ENCODE results near the gene MS4A4A.

MS4A4A gene

GRCh38 chr11:60303661-60304060 lies 23.2 kb downstream of the MS4A4A start:
- no peak for DNase-seq

GRCh38 chr11:60305906-60306619 lies 25.6 kb downstream of the MS4A4A start:
- DNase-seq, result no peak

GRCh38 chr11:60307507-60308195 lies 27.2 kb downstream of the MS4A4A start:
- DNase-seq, result no peak

- DNase-seq, result no peak
These were observed 30.0 kb downstream of the MS4A4A start for GRCh38 chr11:60310407-60310998.

GRCh38 chr11:60314635-60315321 lies 34.3 kb downstream of the MS4A4A start:
- DNase-seq, result no peak

GRCh38 chr11:60315871-60316270 lies 35.4 kb downstream of the MS4A4A start:
- DNase-seq, result no peak

- no peak for DNase-seq
These were observed 35.9 kb downstream of the MS4A4A start for GRCh38 chr11:60316317-60316716.

GRCh38 chr11:60318726-60319125 lies 38.3 kb downstream of the MS4A4A start:
- DNase-seq, result no peak

- no peak for DNase-seq
These were observed 40.6 kb downstream of the MS4A4A start for GRCh38 chr11:60321051-60321450.

- DNase-seq, result no peak
These were observed 46.5 kb downstream of the MS4A4A start, which contains the start of gene MS4A6E for GRCh38 chr11:60326955-60327354. TSS of gene MS4A6E (plus strand) at chr11:60327255. CDS start at chr11:60334896, 7,641 bp downstream.

GRCh38 chr11:60328460-60328859 lies 48.0 kb downstream of the MS4A4A start:
- no peak for DNase-seq

GRCh38 chr11:60332846-60333245 lies 52.4 kb downstream of the MS4A4A start:
- no peak for DNase-seq

GRCh38 chr11:60334005-60334620 lies 53.6 kb downstream of the MS4A4A start:
- no peak for DNase-seq

- DNase-seq, result no peak
These were observed 56.4 kb downstream of the MS4A4A start for GRCh38 chr11:60336767-60337391.

- no peak for DNase-seq
These were observed 57.6 kb downstream of the MS4A4A start for GRCh38 chr11:60338053-60338452.

GRCh38 chr11:60339356-60339755 lies 58.9 kb downstream of the MS4A4A start:
- no peak for DNase-seq

- no peak for DNase-seq
These were observed 62.7 kb downstream of the MS4A4A start for GRCh38 chr11:60343094-60343704.

GRCh38 chr11:60344146-60344545 lies 63.7 kb downstream of the MS4A4A start:
- DNase-seq, result no peak

- DNase-seq, result no peak
These were observed 65.0 kb downstream of the MS4A4A start for GRCh38 chr11:60345489-60345888.

GRCh38 chr11:60347084-60347797 lies 66.8 kb downstream of the MS4A4A start:
- DNase-seq, result no peak

- no peak for DNase-seq
These were observed 67.7 kb downstream of the MS4A4A start for GRCh38 chr11:60348116-60348515.
